ENCODE data around the gene IL1A. TPM values are rescaled to one million over a fixed set of nuclear protein-coding genes. Genes with fewer than 3 reads are reported as not detected.

IL1A gene
- total RNA-seq, 1 experiment from 2014 or later, result 0.42 TPM

DNA sequence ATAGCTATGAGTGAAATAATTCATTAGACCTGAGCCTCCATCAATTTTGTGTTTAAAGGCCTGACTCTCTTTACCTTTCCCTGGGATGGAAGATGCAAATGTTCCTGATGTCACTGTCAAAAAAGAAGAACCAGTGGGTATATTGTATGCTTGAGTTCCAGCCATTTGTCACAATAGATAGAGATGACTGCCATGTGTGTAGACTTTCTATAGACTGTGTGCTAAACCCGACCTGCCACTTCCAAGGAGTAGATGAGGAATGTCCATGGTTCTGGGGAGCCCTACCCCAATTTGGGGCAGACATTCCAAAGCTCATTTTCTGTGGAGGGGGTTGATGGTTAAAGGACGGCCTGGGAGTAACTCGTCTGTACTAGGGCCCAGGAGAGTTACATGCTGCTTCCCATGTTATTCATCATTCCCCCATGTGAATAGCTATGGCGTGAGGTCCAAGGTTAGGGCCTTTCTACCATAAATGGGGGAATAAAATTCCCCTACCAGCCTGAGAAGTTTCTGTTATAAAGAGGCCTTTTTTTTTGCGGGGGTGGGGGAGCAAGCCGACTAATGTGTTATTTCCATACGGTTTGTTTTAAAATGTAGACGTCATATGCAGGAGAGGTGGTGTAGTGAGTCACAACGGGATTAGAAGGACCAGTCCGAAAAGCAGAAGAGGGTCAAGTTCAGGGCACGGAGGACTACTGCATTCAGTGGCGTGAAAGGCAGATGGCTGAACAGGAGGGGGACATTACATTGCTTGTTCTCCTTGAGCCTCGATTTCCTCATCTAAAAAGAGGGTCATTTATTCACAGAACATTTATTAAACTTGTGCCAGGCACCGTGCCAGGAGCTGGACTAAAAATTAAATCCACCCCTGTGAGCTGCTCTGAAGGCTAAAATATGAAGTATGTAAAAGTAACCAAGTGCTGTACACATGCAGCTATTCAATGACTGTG is 28.3 kb upstream of the IL1A start:
- Mint-ChIP-seq H3K36me3 (no peaks in the 10 kb centered on the region), H3K9me3 (peaks cover 5% of the 10 kb centered on the region; the same call in 1 of the 2 replicates), H3K27me3 (ENCODE audit: low read depth) (no peaks in the 10 kb centered on the region), H3K27ac (no peak overlapping the region), H3K4me3 (no peak overlapping the region), H3K4me1 (peaks cover 47% of the 10 kb centered on the region)
- ChIA-PET POLR2A (no interaction called here), CTCF (no interaction called here)
- DNase-seq (ENCODE audit: low spot score) (no peak), ATAC-seq (no peak)
- no peak for TF ChIP-seq HMGA2 (CRISPR knock-in tag; IDR thresholded peaks at IDR 0.05)
- TF ChIP-seq FOXJ3 (CRISPR knock-in tag; IDR thresholded peaks at IDR 0.05; ENCODE audit: borderline replicate concordance), result no peak
- TF ChIP-seq ESRRA (CRISPR knock-in tag; IDR thresholded peaks at IDR 0.05; ENCODE audit: borderline replicate concordance), result no peak
- TF ChIP-seq, protein P1, sequence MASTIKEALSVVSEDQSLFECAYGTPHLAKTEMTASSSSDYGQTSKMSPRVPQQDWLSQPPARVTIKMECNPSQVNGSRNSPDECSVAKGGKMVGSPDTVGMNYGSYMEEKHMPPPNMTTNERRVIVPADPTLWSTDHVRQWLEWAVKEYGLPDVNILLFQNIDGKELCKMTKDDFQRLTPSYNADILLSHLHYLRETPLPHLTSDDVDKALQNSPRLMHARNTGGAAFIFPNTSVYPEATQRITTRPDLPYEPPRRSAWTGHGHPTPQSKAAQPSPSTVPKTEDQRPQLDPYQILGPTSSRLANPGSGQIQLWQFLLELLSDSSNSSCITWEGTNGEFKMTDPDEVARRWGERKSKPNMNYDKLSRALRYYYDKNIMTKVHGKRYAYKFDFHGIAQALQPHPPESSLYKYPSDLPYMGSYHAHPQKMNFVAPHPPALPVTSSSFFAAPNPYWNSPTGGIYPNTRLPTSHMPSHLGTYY (CRISPR knock-in tag; IDR thresholded peaks at IDR 0.05), result no peak
- no peak for TF ChIP-seq PRRX2 (CRISPR knock-in tag; IDR thresholded peaks at IDR 0.05)
- TF ChIP-seq ZNF138 (CRISPR knock-in tag; conservative IDR thresholded peaks at IDR 0.05), result no peak
- TF ChIP-seq SMAD4 (CRISPR knock-in tag; IDR thresholded peaks at IDR 0.05), result no peak
- TF ChIP-seq, protein P2, sequence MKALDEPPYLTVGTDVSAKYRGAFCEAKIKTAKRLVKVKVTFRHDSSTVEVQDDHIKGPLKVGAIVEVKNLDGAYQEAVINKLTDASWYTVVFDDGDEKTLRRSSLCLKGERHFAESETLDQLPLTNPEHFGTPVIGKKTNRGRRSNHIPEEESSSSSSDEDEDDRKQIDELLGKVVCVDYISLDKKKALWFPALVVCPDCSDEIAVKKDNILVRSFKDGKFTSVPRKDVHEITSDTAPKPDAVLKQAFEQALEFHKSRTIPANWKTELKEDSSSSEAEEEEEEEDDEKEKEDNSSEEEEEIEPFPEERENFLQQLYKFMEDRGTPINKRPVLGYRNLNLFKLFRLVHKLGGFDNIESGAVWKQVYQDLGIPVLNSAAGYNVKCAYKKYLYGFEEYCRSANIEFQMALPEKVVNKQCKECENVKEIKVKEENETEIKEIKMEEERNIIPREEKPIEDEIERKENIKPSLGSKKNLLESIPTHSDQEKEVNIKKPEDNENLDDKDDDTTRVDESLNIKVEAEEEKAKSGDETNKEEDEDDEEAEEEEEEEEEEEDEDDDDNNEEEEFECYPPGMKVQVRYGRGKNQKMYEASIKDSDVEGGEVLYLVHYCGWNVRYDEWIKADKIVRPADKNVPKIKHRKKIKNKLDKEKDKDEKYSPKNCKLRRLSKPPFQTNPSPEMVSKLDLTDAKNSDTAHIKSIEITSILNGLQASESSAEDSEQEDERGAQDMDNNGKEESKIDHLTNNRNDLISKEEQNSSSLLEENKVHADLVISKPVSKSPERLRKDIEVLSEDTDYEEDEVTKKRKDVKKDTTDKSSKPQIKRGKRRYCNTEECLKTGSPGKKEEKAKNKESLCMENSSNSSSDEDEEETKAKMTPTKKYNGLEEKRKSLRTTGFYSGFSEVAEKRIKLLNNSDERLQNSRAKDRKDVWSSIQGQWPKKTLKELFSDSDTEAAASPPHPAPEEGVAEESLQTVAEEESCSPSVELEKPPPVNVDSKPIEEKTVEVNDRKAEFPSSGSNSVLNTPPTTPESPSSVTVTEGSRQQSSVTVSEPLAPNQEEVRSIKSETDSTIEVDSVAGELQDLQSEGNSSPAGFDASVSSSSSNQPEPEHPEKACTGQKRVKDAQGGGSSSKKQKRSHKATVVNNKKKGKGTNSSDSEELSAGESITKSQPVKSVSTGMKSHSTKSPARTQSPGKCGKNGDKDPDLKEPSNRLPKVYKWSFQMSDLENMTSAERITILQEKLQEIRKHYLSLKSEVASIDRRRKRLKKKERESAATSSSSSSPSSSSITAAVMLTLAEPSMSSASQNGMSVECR (CRISPR knock-in tag; IDR thresholded peaks at IDR 0.05; ENCODE audit: borderline replicate concordance), result no peak
- TF ChIP-seq SOX15 (CRISPR knock-in tag; IDR thresholded peaks at IDR 0.05), result no peak
- TF ChIP-seq, protein P3, sequence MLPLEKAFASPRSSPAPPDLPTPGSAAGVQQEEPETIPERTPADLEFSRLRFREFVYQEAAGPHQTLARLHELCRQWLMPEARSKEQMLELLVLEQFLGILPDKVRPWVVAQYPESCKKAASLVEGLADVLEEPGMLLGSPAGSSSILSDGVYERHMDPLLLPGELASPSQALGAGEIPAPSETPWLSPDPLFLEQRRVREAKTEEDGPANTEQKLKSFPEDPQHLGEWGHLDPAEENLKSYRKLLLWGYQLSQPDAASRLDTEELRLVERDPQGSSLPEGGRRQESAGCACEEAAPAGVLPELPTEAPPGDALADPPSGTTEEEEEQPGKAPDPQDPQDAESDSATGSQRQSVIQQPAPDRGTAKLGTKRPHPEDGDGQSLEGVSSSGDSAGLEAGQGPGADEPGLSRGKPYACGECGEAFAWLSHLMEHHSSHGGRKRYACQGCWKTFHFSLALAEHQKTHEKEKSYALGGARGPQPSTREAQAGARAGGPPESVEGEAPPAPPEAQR (CRISPR knock-in tag; IDR thresholded peaks at IDR 0.05), result no peak
- TF ChIP-seq JUN (CRISPR knock-in tag; IDR thresholded peaks at IDR 0.05), result no peak
- TF ChIP-seq, protein P4, sequence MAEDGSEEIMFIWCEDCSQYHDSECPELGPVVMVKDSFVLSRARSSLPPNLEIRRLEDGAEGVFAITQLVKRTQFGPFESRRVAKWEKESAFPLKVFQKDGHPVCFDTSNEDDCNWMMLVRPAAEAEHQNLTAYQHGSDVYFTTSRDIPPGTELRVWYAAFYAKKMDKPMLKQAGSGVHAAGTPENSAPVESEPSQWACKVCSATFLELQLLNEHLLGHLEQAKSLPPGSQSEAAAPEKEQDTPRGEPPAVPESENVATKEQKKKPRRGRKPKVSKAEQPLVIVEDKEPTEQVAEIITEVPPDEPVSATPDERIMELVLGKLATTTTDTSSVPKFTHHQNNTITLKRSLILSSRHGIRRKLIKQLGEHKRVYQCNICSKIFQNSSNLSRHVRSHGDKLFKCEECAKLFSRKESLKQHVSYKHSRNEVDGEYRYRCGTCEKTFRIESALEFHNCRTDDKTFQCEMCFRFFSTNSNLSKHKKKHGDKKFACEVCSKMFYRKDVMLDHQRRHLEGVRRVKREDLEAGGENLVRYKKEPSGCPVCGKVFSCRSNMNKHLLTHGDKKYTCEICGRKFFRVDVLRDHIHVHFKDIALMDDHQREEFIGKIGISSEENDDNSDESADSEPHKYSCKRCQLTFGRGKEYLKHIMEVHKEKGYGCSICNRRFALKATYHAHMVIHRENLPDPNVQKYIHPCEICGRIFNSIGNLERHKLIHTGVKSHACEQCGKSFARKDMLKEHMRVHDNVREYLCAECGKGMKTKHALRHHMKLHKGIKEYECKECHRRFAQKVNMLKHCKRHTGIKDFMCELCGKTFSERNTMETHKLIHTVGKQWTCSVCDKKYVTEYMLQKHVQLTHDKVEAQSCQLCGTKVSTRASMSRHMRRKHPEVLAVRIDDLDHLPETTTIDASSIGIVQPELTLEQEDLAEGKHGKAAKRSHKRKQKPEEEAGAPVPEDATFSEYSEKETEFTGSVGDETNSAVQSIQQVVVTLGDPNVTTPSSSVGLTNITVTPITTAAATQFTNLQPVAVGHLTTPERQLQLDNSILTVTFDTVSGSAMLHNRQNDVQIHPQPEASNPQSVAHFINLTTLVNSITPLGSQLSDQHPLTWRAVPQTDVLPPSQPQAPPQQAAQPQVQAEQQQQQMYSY (CRISPR knock-in tag; IDR thresholded peaks at IDR 0.05), result no peak
- TF ChIP-seq, protein P5, sequence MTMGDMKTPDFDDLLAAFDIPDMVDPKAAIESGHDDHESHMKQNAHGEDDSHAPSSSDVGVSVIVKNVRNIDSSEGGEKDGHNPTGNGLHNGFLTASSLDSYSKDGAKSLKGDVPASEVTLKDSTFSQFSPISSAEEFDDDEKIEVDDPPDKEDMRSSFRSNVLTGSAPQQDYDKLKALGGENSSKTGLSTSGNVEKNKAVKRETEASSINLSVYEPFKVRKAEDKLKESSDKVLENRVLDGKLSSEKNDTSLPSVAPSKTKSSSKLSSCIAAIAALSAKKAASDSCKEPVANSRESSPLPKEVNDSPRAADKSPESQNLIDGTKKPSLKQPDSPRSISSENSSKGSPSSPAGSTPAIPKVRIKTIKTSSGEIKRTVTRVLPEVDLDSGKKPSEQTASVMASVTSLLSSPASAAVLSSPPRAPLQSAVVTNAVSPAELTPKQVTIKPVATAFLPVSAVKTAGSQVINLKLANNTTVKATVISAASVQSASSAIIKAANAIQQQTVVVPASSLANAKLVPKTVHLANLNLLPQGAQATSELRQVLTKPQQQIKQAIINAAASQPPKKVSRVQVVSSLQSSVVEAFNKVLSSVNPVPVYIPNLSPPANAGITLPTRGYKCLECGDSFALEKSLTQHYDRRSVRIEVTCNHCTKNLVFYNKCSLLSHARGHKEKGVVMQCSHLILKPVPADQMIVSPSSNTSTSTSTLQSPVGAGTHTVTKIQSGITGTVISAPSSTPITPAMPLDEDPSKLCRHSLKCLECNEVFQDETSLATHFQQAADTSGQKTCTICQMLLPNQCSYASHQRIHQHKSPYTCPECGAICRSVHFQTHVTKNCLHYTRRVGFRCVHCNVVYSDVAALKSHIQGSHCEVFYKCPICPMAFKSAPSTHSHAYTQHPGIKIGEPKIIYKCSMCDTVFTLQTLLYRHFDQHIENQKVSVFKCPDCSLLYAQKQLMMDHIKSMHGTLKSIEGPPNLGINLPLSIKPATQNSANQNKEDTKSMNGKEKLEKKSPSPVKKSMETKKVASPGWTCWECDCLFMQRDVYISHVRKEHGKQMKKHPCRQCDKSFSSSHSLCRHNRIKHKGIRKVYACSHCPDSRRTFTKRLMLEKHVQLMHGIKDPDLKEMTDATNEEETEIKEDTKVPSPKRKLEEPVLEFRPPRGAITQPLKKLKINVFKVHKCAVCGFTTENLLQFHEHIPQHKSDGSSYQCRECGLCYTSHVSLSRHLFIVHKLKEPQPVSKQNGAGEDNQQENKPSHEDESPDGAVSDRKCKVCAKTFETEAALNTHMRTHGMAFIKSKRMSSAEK (CRISPR knock-in tag; IDR thresholded peaks at IDR 0.05; ENCODE audit: borderline replicate concordance), result no peak
- no peak for TF ChIP-seq MYBL2 (CRISPR knock-in tag; IDR thresholded peaks at IDR 0.05)

All from WTC11 (cell line).